ENCODE measurements around the gene ESYT1.
A peak's percentile ranks its signal among the peaks of the same experiment; 100 is the strongest.

Gene ESYT1

GRCh38 chr12:56158029-56158925, 30.2 kb downstream of the ESYT1 start, which contains the start of gene MYL6 (continued):
- TF ChIP-seq ZNF488 (tag by site-specific recombination; IDR thresholded peaks at IDR 0.05): peak; percentile 66; the same call in 1 of the 2 replicates
- 0 out of 2 replicates have a peak, but pooled peaks have one; percentile 0 for TF ChIP-seq ZNF561 (tag by site-specific recombination; IDR thresholded peaks at IDR 0.05; ENCODE audit: borderline replicate concordance)
- no peak for TF ChIP-seq ZNF701 (tag by site-specific recombination; IDR thresholded peaks at IDR 0.05)
- no peak; the same call in 1 of the 2 replicates for TF ChIP-seq ZNF654 (tag by site-specific recombination; IDR thresholded peaks at IDR 0.05; ENCODE audit: low read depth)
- TF ChIP-seq ZNF148 (tag by site-specific recombination; IDR thresholded peaks at IDR 0.05; ENCODE audit: borderline replicate concordance): peak; percentile 79; the same call in 1 of the 2 replicates
- peak; percentile 82 for TF ChIP-seq YY2 (tag by site-specific recombination; IDR thresholded peaks at IDR 0.05)
- TF ChIP-seq ZNF280D (tag by site-specific recombination; IDR thresholded peaks at IDR 0.05): peak; percentile 85; the same call in 1 of the 2 replicates
- peak; percentile 96 for TF ChIP-seq ZBTB21 (tag by site-specific recombination; IDR thresholded peaks at IDR 0.05)
- TF ChIP-seq PRDM2 (tag by site-specific recombination; IDR thresholded peaks at IDR 0.05; ENCODE audit: borderline replicate concordance): no peak
- TF ChIP-seq KLF9 (tag by site-specific recombination; IDR thresholded peaks at IDR 0.05; ENCODE audit: low read depth): peak; percentile 80
- peak; percentile 100 for TF ChIP-seq ATF2 (tag by site-specific recombination; IDR thresholded peaks at IDR 0.05; ENCODE audit: low read depth)
- TF ChIP-seq ZFP3 (tag by site-specific recombination; IDR thresholded peaks at IDR 0.05; ENCODE audit: low read depth): 0 out of 2 replicates have a peak, but pooled peaks have one; percentile 19
- TF ChIP-seq ZBTB11 (tag by site-specific recombination; conservative IDR thresholded peaks at IDR 0.05; ENCODE audit: low read depth): peak; percentile 24; the same call in 1 of the 2 replicates
- 0 out of 2 replicates have a peak, but pooled peaks have one; percentile 40 for TF ChIP-seq MZF1 (tag by site-specific recombination; IDR thresholded peaks at IDR 0.05; ENCODE audit: borderline replicate concordance)
- peak; percentile 85 for TF ChIP-seq BCL11B (tag by site-specific recombination; IDR thresholded peaks at IDR 0.05; ENCODE audit: low read depth)
- no peak for TF ChIP-seq ZNF624 (tag by site-specific recombination; IDR thresholded peaks at IDR 0.05)
- TF ChIP-seq SALL2 (tag by site-specific recombination; IDR thresholded peaks at IDR 0.05; ENCODE audit: borderline replicate concordance): no peak; the same call in 1 of the 2 replicates
- no peak for TF ChIP-seq ZNF530 (tag by site-specific recombination; IDR thresholded peaks at IDR 0.05; ENCODE audit: low read depth)
- TF ChIP-seq ZNF600 (tag by site-specific recombination; IDR thresholded peaks at IDR 0.05): peak; percentile 78
